Naive thymus-derived CD8-positive, alpha-beta T cell (primary cell): ENCODE results near the gene METTL13. TPM values are rescaled to one million over a fixed set of nuclear protein-coding genes. Genes with fewer than 3 reads are reported as not detected.

Experiments
- ATAC-seq, 2 donors: fragments of 150-1000 bp; cut with Tn5 transposase in 1 of 2; sonication (Bioruptor Pico), chemical (Tn5 transposase) in 1 of 2; 1 replicate in 1 of 2; 2 replicates in 1 of 2; pipeline ENCODE4 v1.10.0; 2021; ENCODE audit warnings: mild to moderate bottlenecking in 2 of 2, moderate library complexity in 2 of 2
- POLR2A ChIA-PET: fragments of 350-600 bp; sonication (Branson Sonifier 250); formaldehyde crosslinking; loops from one replicate; lab custom pipeline; 2021; ENCODE audit warnings: antibody characterized with exemption; lab: Charles Lee
- DNase-seq, 10 donors: peaks; one replicate each; pipeline versions ENCODE4 v3.0.0 to v3.0.0-alpha.2; 2020 to 2022
- H3K27ac Mint-ChIP-seq, 10 donors: one replicate each; pipeline ENCODE4 v1.8.0; 2020 to 2022; ENCODE audit warnings: mild to moderate bottlenecking in 10 of 10, mixed read lengths in 10 of 10, moderate library complexity in 4 of 10, inconsistent platforms in 1 of 10
- H3K27me3 Mint-ChIP-seq, 5 donors: one replicate each; pipeline ENCODE4 v1.8.0; 2021 to 2022; ENCODE audit warnings: mixed read lengths in 5 of 5
- H3K36me3 Mint-ChIP-seq, 3 donors: one replicate each; pipeline ENCODE4 v1.8.0; 2020 to 2022; ENCODE audit warnings: mixed read lengths in 3 of 3, mild to moderate bottlenecking in 2 of 3, inconsistent platforms in 1 of 3
- H3K4me1 Mint-ChIP-seq, 4 donors: one replicate each; pipeline ENCODE4 v1.8.0; 2021 to 2022; ENCODE audit warnings: mixed read lengths in 4 of 4
- H3K4me3 Mint-ChIP-seq, 10 donors: one replicate each; pipeline ENCODE4 v1.8.0; 2020 to 2022; ENCODE audit warnings: mild to moderate bottlenecking in 10 of 10, mixed read lengths in 10 of 10, moderate library complexity in 6 of 10, inconsistent platforms in 1 of 10
- H3K9me3 Mint-ChIP-seq, 9 donors: one replicate each; pipeline ENCODE4 v1.8.0; 2020 to 2022; ENCODE audit warnings: mixed read lengths in 9 of 9, mild to moderate bottlenecking in 3 of 9, inconsistent platforms in 1 of 9, moderate library complexity in 1 of 9
- polyA plus RNA-seq, 3 donors: library from polyadenylated mRNA; unstranded; fragments of 300-500 nt; fragmentation: Illumina TruSeq; gene quantifications; one replicate each; pipeline ENCODE4 v1.2.3, GENCODE V29; 2021
- total RNA-seq, 8 experiments: library from RNA in 2 of 8; stranded (reverse) in 2 of 8; gene quantifications; one replicate each; pipeline ENCODE4 v1.2.3 and lab custom pipeline; 2021 to 2026

The METTL13 gene
- total RNA-seq (10 to 100 TPM; 32.0 to 32.7 TPM), polyA plus RNA-seq (10 to 100 TPM; 19.5 to 41.2 (median 33.4) TPM), total RNA-seq (lab: John Stamatoyannopoulos, UW) (12.8 to 80.0 (median 39.0) reads per million in 6 experiments)

GRCh38 chr1:171781176-171781875 is at the start of gene METTL13:
Gene METTL13, plus strand, starts transcription at chr1:171781660. Its CDS starts 308 bp downstream, at chr1:171781968.
- Mint-ChIP-seq H3K9me3 (no peaks in the 10 kb centered on the region), H3K4me3 (peak within 1 kb of the TSS; percentile 95 to 100 (median 98)), H3K36me3 (peaks cover 0 to 24% (median 5%) of the 10 kb centered on the region in 3 donors), H3K4me1 (peaks cover 31 to 61% (median 50%) of the 10 kb centered on the region in 4 donors), H3K27me3 (no peaks in the 10 kb centered on the region), H3K27ac (peak within 1 kb of the TSS; percentile 97 to 99 (median 98))
- DNase-seq (peak; percentile 92 to 100 (median 98)), ATAC-seq (peak; percentile 92)
- POLR2A ChIA-PET: interaction anchor here (0.5 to 4.9 kb wide), 10 partner anchors 15 to 1707 kb away, joined by 3 to 124 read pairs (median 4); partner anchors contain the start of genes DNM3, KIFAP3, PRRC2C and SUCO

GRCh38 chr1:171736196-171736595 is 45.3 kb upstream of the METTL13 start:
- POLR2A ChIA-PET: interaction anchor here (0.7 kb wide), 1 partner anchor 253 kb away, joined by 5 read pairs; no protein-coding TSS in a partner anchor

GRCh38 chr1:171738911-171739310 is 42.5 kb upstream of the METTL13 start:
- POLR2A ChIA-PET: interaction anchor here (5.8 kb wide), 1 partner anchor 42 kb away, joined by 124 read pairs; the partner anchor contains the start of gene METTL13
- Mint-ChIP-seq H3K4me3 (no peak overlapping the region), H3K9me3 (no peaks in the 10 kb centered on the region), H3K4me1 (peaks cover 36 to 67% (median 60%) of the 10 kb centered on the region in 4 donors), H3K27ac (peak overlapping the region in 8 of 10 donors; percentile 12 to 100 (median 66)), H3K27me3 (no peaks in the 10 kb centered on the region), H3K36me3 (peaks cover 8 to 38% (median 17%) of the 10 kb centered on the region in 3 donors)
- no peak for DNase-seq
- ATAC-seq: no peak

More at GRCh38 chr1:171736196-171736595, 45.3 kb upstream of the METTL13 start:
- Mint-ChIP-seq H3K36me3 (peaks cover 8 to 51% (median 21%) of the 10 kb centered on the region in 3 donors), H3K4me3 (no peak overlapping the region), H3K4me1 (peaks cover 27 to 57% (median 44%) of the 10 kb centered on the region in 4 donors), H3K9me3 (no peaks in the 10 kb centered on the region), H3K27me3 (no peaks in the 10 kb centered on the region), H3K27ac (no peak overlapping the region)
- DNase-seq: no peak
- ATAC-seq: no peak

- peaks cover 35 to 67% (median 63%) of the 10 kb centered on the region in 4 donors for H3K4me1 Mint-ChIP-seq
Measured at GRCh38 chr1:171739656-171740055, 41.8 kb upstream of the METTL13 start.

GRCh38 chr1:171740356-171740863 is 41.0 kb upstream of the METTL13 start:
- DNase-seq: no peak
- POLR2A ChIA-PET: interaction anchor here (0.9 to 5.8 kb wide), 2 partner anchors 11 to 40 kb away, joined by 3 to 124 read pairs; partner anchors contain the start of gene METTL13
- Mint-ChIP-seq H3K27ac (peak overlapping the region in 8 of 10 donors; percentile 6 to 100 (median 77)), H3K4me3 (peak overlapping the region; percentile 93 to 100 (median 100)), H3K36me3 (peaks cover 6 to 26% (median 14%) of the 10 kb centered on the region in 3 donors), H3K9me3 (no peaks in the 10 kb centered on the region), H3K4me1 (peaks cover 32 to 67% (median 61%) of the 10 kb centered on the region in 4 donors), H3K27me3 (no peaks in the 10 kb centered on the region)
- ATAC-seq: no peak

More at GRCh38 chr1:171739656-171740055, 41.8 kb upstream of the METTL13 start:
- no peak for ATAC-seq
- Mint-ChIP-seq H3K36me3 (peaks cover 8 to 32% (median 17%) of the 10 kb centered on the region in 3 donors), H3K9me3 (no peaks in the 10 kb centered on the region), H3K27ac (peak overlapping the region in 6 of 10 donors; percentile 38 to 100 (median 80)), H3K27me3 (no peaks in the 10 kb centered on the region), H3K4me3 (peak overlapping the region in 9 of 10 donors; percentile 14 to 100 (median 71))
- POLR2A ChIA-PET: interaction anchor here (5.8 kb wide), 1 partner anchor 41 kb away, joined by 124 read pairs; the partner anchor contains the start of gene METTL13
- no peak for DNase-seq

GRCh38 chr1:171740987-171741871 is 40.2 kb upstream of the METTL13 start:
- POLR2A ChIA-PET: interaction anchor here (0.9 to 5.8 kb wide), 8 partner anchors 8 to 255 kb away, joined by 3 to 124 read pairs (median 7); partner anchors contain the start of genes DNM3, METTL13 and PRRC2C
- H3K27me3 Mint-ChIP-seq: no peaks in the 10 kb centered on the region
- peaks cover 4 to 18% (median 6%) of the 10 kb centered on the region in 3 donors for H3K36me3 Mint-ChIP-seq
- peak overlapping the region; percentile 93 to 100 (median 100) for H3K4me3 Mint-ChIP-seq
- H3K27ac Mint-ChIP-seq: peak overlapping the region; percentile 98 to 100 (median 100)
- peaks cover 32 to 67% (median 57%) of the 10 kb centered on the region in 4 donors for H3K4me1 Mint-ChIP-seq
- DNase-seq: peak; percentile 1 to 61 (median 31)
- H3K9me3 Mint-ChIP-seq: no peaks in the 10 kb centered on the region
- peak; percentile 17 to 22 for ATAC-seq

- Mint-ChIP-seq H3K9me3 (no peaks in the 10 kb centered on the region), H3K4me1 (peaks cover 29 to 61% (median 52%) of the 10 kb centered on the region in 4 donors), H3K36me3 (peaks cover 1 to 10% (median 2%) of the 10 kb centered on the region in 3 donors), H3K4me3 (peak within 1 kb of the TSS; percentile 93 to 100 (median 100)), H3K27me3 (no peaks in the 10 kb centered on the region), H3K27ac (peak within 1 kb of the TSS; percentile 98 to 100 (median 100))
- POLR2A ChIA-PET: interaction anchor here (0.5 to 5.8 kb wide), 13 partner anchors 9 to 1849 kb away, joined by 3 to 124 read pairs (median 4); partner anchors contain the start of genes DNM3, METTL13, PRRC2C and SCYL3
- ATAC-seq: peak; percentile 90 to 93
- peak; percentile 78 to 94 (median 84) for DNase-seq
Measured at GRCh38 chr1:171741872-171742576, 39.4 kb upstream of the METTL13 start, which contains the start of gene VAMP4. Gene VAMP4, minus strand, starts transcription at chr1:171742065. Its CDS starts 3,651 bp downstream, at chr1:171738414.

GRCh38 chr1:171742577-171742922 is 38.9 kb upstream of the METTL13 start:
- peaks cover 29 to 59% (median 52%) of the 10 kb centered on the region in 4 donors for H3K4me1 Mint-ChIP-seq

GRCh38 chr1:171743081-171743870 is 38.2 kb upstream of the METTL13 start:
- DNase-seq (peak in 3 of 10 donors; percentile 9 to 25 (median 24)), ATAC-seq (no peak)
- H3K4me1 Mint-ChIP-seq: peaks cover 29 to 59% (median 52%) of the 10 kb centered on the region in 4 donors

More at GRCh38 chr1:171742577-171742922, 38.9 kb upstream of the METTL13 start:
- Mint-ChIP-seq H3K27me3 (no peaks in the 10 kb centered on the region), H3K27ac (peak overlapping the region; percentile 98 to 100 (median 100)), H3K36me3 (peaks cover 0 to 9% (median 0%) of the 10 kb centered on the region in 3 donors), H3K9me3 (no peaks in the 10 kb centered on the region), H3K4me3 (peak overlapping the region; percentile 93 to 100 (median 100))
- POLR2A ChIA-PET: interaction anchor here (0.5 to 5.8 kb wide), 12 partner anchors 12 to 1849 kb away, joined by 3 to 124 read pairs (median 4); partner anchors contain the start of genes DNM3, METTL13, PRRC2C and SCYL3
- DNase-seq: peak in 2 of 10 donors; percentile 4 to 63
- ATAC-seq: peak; percentile 4 to 10

GRCh38 chr1:171744986-171745385 is 36.5 kb upstream of the METTL13 start:
- no peak for ATAC-seq
- H3K9me3 Mint-ChIP-seq: no peaks in the 10 kb centered on the region
- POLR2A ChIA-PET: no interaction called here
- no peak for DNase-seq
- H3K27ac Mint-ChIP-seq: peak overlapping the region in 2 of 10 donors; percentile 24 to 26
- no peaks in the 10 kb centered on the region for H3K36me3 Mint-ChIP-seq
- peak overlapping the region in 2 of 10 donors; percentile 15 to 29 for H3K4me3 Mint-ChIP-seq
- H3K27me3 Mint-ChIP-seq: no peaks in the 10 kb centered on the region
- peaks cover 16 to 43% (median 35%) of the 10 kb centered on the region in 4 donors for H3K4me1 Mint-ChIP-seq

More at GRCh38 chr1:171743081-171743870, 38.2 kb upstream of the METTL13 start:
- Mint-ChIP-seq H3K27me3 (no peaks in the 10 kb centered on the region), H3K27ac (peak overlapping the region; percentile 98 to 100 (median 100)), H3K36me3 (peaks cover 0 to 5% (median 0%) of the 10 kb centered on the region in 3 donors), H3K4me3 (peak overlapping the region; percentile 93 to 100 (median 100)), H3K9me3 (no peaks in the 10 kb centered on the region)
- POLR2A ChIA-PET: interaction anchor here (0.9 to 5.8 kb wide), 9 partner anchors 11 to 1850 kb away, joined by 3 to 124 read pairs (median 4); partner anchors contain the start of genes METTL13, PRRC2C, SCYL3 and SUCO
